GM23338 (cell line): ENCODE measurements around the gene ADCY3. TPM values are rescaled to one million over a fixed set of nuclear protein-coding genes. Genes with fewer than 3 reads are reported as not detected.
A peak's percentile ranks its signal among the peaks of the same experiment; 100 is the strongest.

Experiments used
- ATAC-seq: fragments of 200-7000 bp; cut with Tn5 transposase; 3 replicates; pipeline ENCODE4 v1.9.1; 2020
- DNase-seq: peaks from one replicate; pipeline ENCODE4 v3.0.0-alpha.2; 2015; ENCODE audit warnings: low spot score
- H2AFZ ChIP-seq: fragments of 200-600 bp; sonication (generic); 2 replicates; pipeline ENCODE4 v1.8.0; 2016; ENCODE audit warnings: antibody characterized with exemption, mild to moderate bottlenecking, moderate library complexity
- H3F3A ChIP-seq: fragments of 200-600 bp; sonication (generic); replicated peaks from 2 replicates; pipeline ENCODE4 v1.8.0; 2017; ENCODE audit warnings: antibody characterized with exemption, mixed run types, low read depth
- H3K27ac ChIP-seq: fragments of 200-600 bp; sonication (generic); 2 replicates; pipeline ENCODE4 v1.6.1; 2016; ENCODE audit warnings: low read depth
- H3K27me3 ChIP-seq: fragments of 200-600 bp; sonication (generic); 2 replicates; pipeline ENCODE4 v1.8.0; 2016; ENCODE audit warnings: mild to moderate bottlenecking, mixed run types, moderate library complexity; ENCODE audit not compliant: insufficient read depth
- H3K36me3 ChIP-seq: fragments of 200-600 bp; sonication (generic); 2 replicates; pipeline ENCODE4 v1.8.0; 2016; ENCODE audit warnings: mild to moderate bottlenecking; ENCODE audit not compliant: insufficient read depth
- H3K4me1 ChIP-seq: fragments of 200-600 bp; sonication (generic); 2 replicates; pipeline ENCODE4 v1.8.0; 2016; ENCODE audit warnings: mild to moderate bottlenecking, moderate library complexity; ENCODE audit not compliant: insufficient read depth
- H3K4me2 ChIP-seq: fragments of 200-600 bp; sonication (generic); 2 replicates; pipeline ENCODE4 v1.7.1; 2017; ENCODE audit warnings: mixed run types
- H3K4me3 ChIP-seq: fragments of 200-600 bp; sonication (generic); 2 replicates; pipeline ENCODE4 v1.6.1; 2016; ENCODE audit warnings: mixed run types
- H3K79me2 ChIP-seq: fragments of 200-600 bp; sonication (generic); replicated peaks from 2 replicates; pipeline ENCODE4 v1.8.0; 2017; ENCODE audit warnings: mild to moderate bottlenecking; ENCODE audit not compliant: insufficient read depth
- H3K9me2 ChIP-seq: fragments of 200-600 bp; sonication (generic); 2 replicates; pipeline ENCODE4 v1.8.0; 2017; ENCODE audit not compliant: insufficient read depth
- H4K20me1 ChIP-seq: fragments of 200-600 bp; sonication (generic); replicated peaks from 2 replicates; pipeline ENCODE4 v1.8.0; 2017; ENCODE audit warnings: mild to moderate bottlenecking; ENCODE audit not compliant: insufficient read depth
- H3K27ac Mint-ChIP-seq: 2 replicates; pipeline ENCODE4 v1.8.0; 2020; ENCODE audit warnings: inconsistent platforms, mild to moderate bottlenecking, moderate library complexity, mixed read lengths
- H3K27me3 Mint-ChIP-seq: 3 replicates; pipeline ENCODE4 v1.8.0; 2022; ENCODE audit warnings: low read depth, mild to moderate bottlenecking, moderate library complexity, mixed read lengths, inconsistent platforms; ENCODE audit not compliant: insufficient read depth, poor library complexity
- H3K36me3 Mint-ChIP-seq: 3 replicates; pipeline ENCODE4 v1.8.0; 2021; ENCODE audit warnings: low read depth, mild to moderate bottlenecking, inconsistent platforms, moderate library complexity, mixed read lengths
- H3K4me1 Mint-ChIP-seq: 3 replicates; pipeline ENCODE4 v1.8.0; 2020; ENCODE audit warnings: mild to moderate bottlenecking, inconsistent platforms, mixed read lengths
- H3K4me3 Mint-ChIP-seq: 3 replicates; pipeline ENCODE4 v1.8.0; 2021; ENCODE audit warnings: moderate library complexity, mild to moderate bottlenecking, inconsistent platforms, mixed read lengths
- H3K9me3 Mint-ChIP-seq: 3 replicates; pipeline ENCODE4 v1.8.0; 2020; ENCODE audit warnings: moderate library complexity, mild to moderate bottlenecking, inconsistent platforms, mixed read lengths
- CREB1 ChIP-seq: fragments of 250-450 bp; sonication (Bioruptor Pico); IDR thresholded peaks from 2 replicates; pipeline ENCODE4 v1.5.0; 2020; ENCODE audit warnings: low read depth, mild to moderate bottlenecking, moderate library complexity
- CTCF ChIP-seq, 2 experiments: fragments of 200-600 bp in 1 of 2; sonication (generic) in 1 of 2; conservative IDR thresholded peaks; 2 replicates each; pipeline versions ENCODE4 v1.5.1 to v1.6.1; 2016 to 2017; ENCODE audit warnings: antibody characterized with exemption in 2 of 2, low read depth in 2 of 2, mild to moderate bottlenecking in 2 of 2, moderate library complexity in 1 of 2
- ETS1 ChIP-seq: IDR thresholded peaks from 2 replicates; pipeline ENCODE4 v1.6.1; 2016; ENCODE audit warnings: antibody characterized with exemption
- EZH2 ChIP-seq: fragments of 200-600 bp; sonication (generic); IDR thresholded peaks from one replicate; pipeline ENCODE4 v1.8.0; 2017; ENCODE audit warnings: antibody characterized with exemption, mild to moderate bottlenecking, low read depth; ENCODE audit not compliant: unreplicated experiment
- EZH2phosphoT487 ChIP-seq: fragments of 200-600 bp; sonication (generic); IDR thresholded peaks from one replicate; pipeline ENCODE4 v1.8.1; 2018; ENCODE audit warnings: antibody characterized with exemption; ENCODE audit not compliant: unreplicated experiment
- JUNB ChIP-seq: IDR thresholded peaks from one replicate; pipeline ENCODE4 v1.6.1; 2016; ENCODE audit warnings: antibody characterized with exemption; ENCODE audit not compliant: unreplicated experiment
- NANOG ChIP-seq: IDR thresholded peaks from 2 replicates; pipeline ENCODE4 v1.6.1; 2016; ENCODE audit warnings: antibody characterized with exemption, borderline replicate concordance
- POLR2AphosphoS5 ChIP-seq: IDR thresholded peaks from 2 replicates; pipeline ENCODE4 v1.6.1; 2016; ENCODE audit warnings: antibody characterized with exemption, low read depth
- REST ChIP-seq: IDR thresholded peaks from one replicate; pipeline ENCODE4 v1.6.1; 2018; ENCODE audit warnings: antibody characterized with exemption; ENCODE audit not compliant: unreplicated experiment
- STAT1 ChIP-seq: IDR thresholded peaks from one replicate; pipeline ENCODE4 v1.6.1; 2016; ENCODE audit warnings: antibody characterized with exemption; ENCODE audit not compliant: unreplicated experiment
- ZNF331 ChIP-seq: fragments of 250-450 bp; sonication (Bioruptor Pico); IDR thresholded peaks from 2 replicates; pipeline ENCODE4 v1.5.0; 2020; ENCODE audit warnings: low read depth, mild to moderate bottlenecking, moderate library complexity
- ZNF462 ChIP-seq: fragments of 250-450 bp; sonication (Bioruptor Pico); IDR thresholded peaks from 2 replicates; pipeline ENCODE4 v1.5.0; 2020; ENCODE audit warnings: mild to moderate bottlenecking, moderate library complexity
- polyA plus RNA-seq: library from polyadenylated mRNA; unstranded; fragments of >200 nt; fragmentation: Nextera tagmentation; extraction: Ambion mirVana; gene quantifications from 2 replicates; pipeline ENCODE4 v1.2.1, GENCODE V29; 2016
- total RNA-seq: library from RNA; depleted of rRNA; stranded (reverse); fragments of >200 nt; shearing (Covaris generic); gene quantifications from 2 replicates; pipeline ENCODE4 v1.2.3, GENCODE V29; 2014

Gene ADCY3
- total and polyA plus RNA-seq, 2 experiments from 2014 or later = 9.7 to 32.4 TPM

GRCh38 chr2:24832521-24832920 lies 87.5 kb downstream of the ADCY3 start (continued):
- no peak for TF ChIP-seq ETS1
- no peak for TF ChIP-seq STAT1
- no peak for TF ChIP-seq JUNB
- no peak for TF ChIP-seq EZH2
- TF ChIP-seq CREB1 = no peak
- no peak for TF ChIP-seq POLR2AphosphoS5
- no peak for TF ChIP-seq ZNF331
- TF ChIP-seq NANOG = no peak
- TF ChIP-seq EZH2phosphoT487 = no peak

GRCh38 chr2:24832073-24832461 lies 88.0 kb downstream of the ADCY3 start:
- H3K27me3 Mint-ChIP-seq = peaks cover 13% of the 10 kb centered on the region
- TF ChIP-seq EZH2 (no peak), ZNF462 (CRISPR knock-in tag) (no peak), CTCF (conservative IDR thresholded peaks at IDR 0.05; ENCODE audit: low read depth in 2 of 2) (no peak), REST (no peak)
- Histone ChIP-seq H3K79me2 (no peaks in the 10 kb centered on the region), H3K4me2 (no peak overlapping the region), H3K4me1 (0 out of 2 replicates have a peak, but pooled peaks cover 6% of the 10 kb centered on the region), H3F3A (peaks cover 4% of the 10 kb centered on the region; the same call in 1 of the 2 replicates), H2AFZ (no peak overlapping the region), H4K20me1 (no peaks in the 10 kb centered on the region; the same call in 1 of the 2 replicates), H3K27me3 (no peaks in the 10 kb centered on the region), H3K36me3 (no peaks in the 10 kb centered on the region), H3K9me2 (no peaks in the 10 kb centered on the region), H3K27ac (no peak overlapping the region), H3K4me3 (no peak overlapping the region)
- peak; percentile 7 for ATAC-seq
- H3K4me1 Mint-ChIP-seq = peaks cover 29% of the 10 kb centered on the region
- no peak for DNase-seq
- no peaks in the 10 kb centered on the region for H3K9me3 Mint-ChIP-seq
- 0 out of 2 replicates have a peak overlapping the region, but pooled peaks have one; percentile 39 for H3K27ac Mint-ChIP-seq
- peaks cover 52% of the 10 kb centered on the region for H3K36me3 Mint-ChIP-seq
- H3K4me3 Mint-ChIP-seq = no peak overlapping the region
